ENCODE data around the gene NR4A1.

The NR4A1 gene

GRCh38 chr12:52006726-52007157, 44.5 kb upstream of the NR4A1 start, which contains the start of gene TAMALIN:
Gene TAMALIN, plus strand, starts transcription at chr12:52006946. Its CDS starts 74 bp downstream, at chr12:52007020.
- H3K79me2 ChIP-seq (ENCODE audit: control insufficient read depth, low read length): no peaks in the 10 kb centered on the region
- peaks cover 11% of the 10 kb centered on the region for H3K4me1 ChIP-seq (ENCODE audit: control insufficient read depth, low read length)
- no peaks in the 10 kb centered on the region for H3K36me3 ChIP-seq (ENCODE audit: control insufficient read depth, low read length)
- H3K9me2 ChIP-seq (replicated peaks; ENCODE audit: control insufficient read depth, low read length): no peaks in the 10 kb centered on the region
- H3K27me3 ChIP-seq (ENCODE audit: control insufficient read depth, low read length): peaks cover 56% of the 10 kb centered on the region
- TF ChIP-seq EZH2phosphoT487 (IDR thresholded peaks at IDR 0.05; ENCODE audit: borderline replicate concordance, low read length): no peak
- TF ChIP-seq, protein P1, sequence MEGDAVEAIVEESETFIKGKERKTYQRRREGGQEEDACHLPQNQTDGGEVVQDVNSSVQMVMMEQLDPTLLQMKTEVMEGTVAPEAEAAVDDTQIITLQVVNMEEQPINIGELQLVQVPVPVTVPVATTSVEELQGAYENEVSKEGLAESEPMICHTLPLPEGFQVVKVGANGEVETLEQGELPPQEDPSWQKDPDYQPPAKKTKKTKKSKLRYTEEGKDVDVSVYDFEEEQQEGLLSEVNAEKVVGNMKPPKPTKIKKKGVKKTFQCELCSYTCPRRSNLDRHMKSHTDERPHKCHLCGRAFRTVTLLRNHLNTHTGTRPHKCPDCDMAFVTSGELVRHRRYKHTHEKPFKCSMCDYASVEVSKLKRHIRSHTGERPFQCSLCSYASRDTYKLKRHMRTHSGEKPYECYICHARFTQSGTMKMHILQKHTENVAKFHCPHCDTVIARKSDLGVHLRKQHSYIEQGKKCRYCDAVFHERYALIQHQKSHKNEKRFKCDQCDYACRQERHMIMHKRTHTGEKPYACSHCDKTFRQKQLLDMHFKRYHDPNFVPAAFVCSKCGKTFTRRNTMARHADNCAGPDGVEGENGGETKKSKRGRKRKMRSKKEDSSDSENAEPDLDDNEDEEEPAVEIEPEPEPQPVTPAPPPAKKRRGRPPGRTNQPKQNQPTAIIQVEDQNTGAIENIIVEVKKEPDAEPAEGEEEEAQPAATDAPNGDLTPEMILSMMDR (IDR thresholded peaks at IDR 0.05; ENCODE audit: low read depth, low read length, poor library complexity, severe bottlenecking): no peak
- no peaks in the 10 kb centered on the region for H4K20me1 ChIP-seq (ENCODE audit: control insufficient read depth, insufficient read depth, low read depth, low read length)
- H3K27ac ChIP-seq (ENCODE audit: low read depth, low read length): no peak within 1 kb of the TSS
- H3K4me2 ChIP-seq (ENCODE audit: low read length): peak within 1 kb of the TSS; percentile 39
- no peak within 1 kb of the TSS for H3K4me3 ChIP-seq (ENCODE audit: low read length)
- H3F3A ChIP-seq (ENCODE audit: control insufficient read depth, insufficient read depth): no peaks in the 10 kb centered on the region
- no peaks in the 10 kb centered on the region for H3K9me3 ChIP-seq (ENCODE audit: control insufficient read depth, insufficient read depth, low read length)

- Histone ChIP-seq H3K27ac (ENCODE audit: low read depth, low read length) (no peak overlapping the region), H3K36me3 (ENCODE audit: control insufficient read depth, low read length) (no peaks in the 10 kb centered on the region), H4K20me1 (ENCODE audit: control insufficient read depth, insufficient read depth, low read depth, low read length) (no peaks in the 10 kb centered on the region), H3K9me2 (replicated peaks; ENCODE audit: control insufficient read depth, low read length) (no peaks in the 10 kb centered on the region), H3K27me3 (ENCODE audit: control insufficient read depth, low read length) (peaks cover 56% of the 10 kb centered on the region), H3F3A (ENCODE audit: control insufficient read depth, insufficient read depth) (no peaks in the 10 kb centered on the region), H3K79me2 (ENCODE audit: control insufficient read depth, low read length) (no peaks in the 10 kb centered on the region), H3K4me3 (ENCODE audit: low read length) (no peak overlapping the region), H3K4me2 (ENCODE audit: low read length) (no peak overlapping the region), H3K4me1 (ENCODE audit: control insufficient read depth, low read length) (peaks cover 11% of the 10 kb centered on the region), H3K9me3 (ENCODE audit: control insufficient read depth, insufficient read depth, low read length) (no peaks in the 10 kb centered on the region)
- TF ChIP-seq EZH2phosphoT487 (IDR thresholded peaks at IDR 0.05; ENCODE audit: borderline replicate concordance, low read length): peak; percentile 68
- TF ChIP-seq, protein P1 (IDR thresholded peaks at IDR 0.05; ENCODE audit: low read depth, low read length, poor library complexity, severe bottlenecking): no peak
Measured at GRCh38 chr12:52007158-52007921, 43.9 kb upstream of the NR4A1 start.

- no peaks in the 10 kb centered on the region for H4K20me1 ChIP-seq (ENCODE audit: control insufficient read depth, insufficient read depth, low read depth, low read length)
- peaks cover 56% of the 10 kb centered on the region for H3K27me3 ChIP-seq (ENCODE audit: control insufficient read depth, low read length)
- no peaks in the 10 kb centered on the region for H3F3A ChIP-seq (ENCODE audit: control insufficient read depth, insufficient read depth)
- peaks cover 11% of the 10 kb centered on the region for H3K4me1 ChIP-seq (ENCODE audit: control insufficient read depth, low read length)
- H3K79me2 ChIP-seq (ENCODE audit: control insufficient read depth, low read length): no peaks in the 10 kb centered on the region
- H3K36me3 ChIP-seq (ENCODE audit: control insufficient read depth, low read length): no peaks in the 10 kb centered on the region
- no peaks in the 10 kb centered on the region for H3K9me3 ChIP-seq (ENCODE audit: control insufficient read depth, insufficient read depth, low read length)
- no peak overlapping the region for H3K4me3 ChIP-seq (ENCODE audit: low read length)
- TF ChIP-seq, protein P1 (IDR thresholded peaks at IDR 0.05; ENCODE audit: low read depth, low read length, poor library complexity, severe bottlenecking): no peak
- no peak for TF ChIP-seq EZH2phosphoT487 (IDR thresholded peaks at IDR 0.05; ENCODE audit: borderline replicate concordance, low read length)
- no peaks in the 10 kb centered on the region for H3K9me2 ChIP-seq (replicated peaks; ENCODE audit: control insufficient read depth, low read length)
- H3K4me2 ChIP-seq (ENCODE audit: low read length): no peak overlapping the region
- H3K27ac ChIP-seq (ENCODE audit: low read depth, low read length): no peak overlapping the region
Measured at GRCh38 chr12:52007982-52008510, 43.2 kb upstream of the NR4A1 start.

Data from DOHH2 (cell line).